Keratinocyte (primary cell): Measurements from ENCODE around the gene PLA2G6. TPM values are rescaled to one million over a fixed set of nuclear protein-coding genes. Genes with fewer than 3 reads are reported as not detected.
A peak's percentile ranks its signal among the peaks of the same experiment; 100 is the strongest.

Source experiments
- DNase-seq: peaks from one replicate; pipeline ENCODE4 v3.0.0-alpha.2; 2011; ENCODE audit warnings: low read depth, missing footprints, low spot score
- FAIRE-seq: peaks from 2 replicates; lab custom pipeline; 2011; peaks lifted over from hg19 to GRCh38; lab: Jason Lieb, UNC
- H2AFZ ChIP-seq: 2 replicates; pipeline ENCODE4 v1.6.0; 2012; ENCODE audit warnings: low read length, control low read depth, inconsistent platforms; ENCODE audit not compliant: control insufficient read depth
- H3K27ac ChIP-seq: 2 replicates; pipeline ENCODE4 v1.5.1; 2011; ENCODE audit warnings: low read length; ENCODE audit not compliant: control insufficient read depth, insufficient read depth
- H3K27me3 ChIP-seq: 3 replicates; pipeline ENCODE4 v1.6.0; 2011; ENCODE audit warnings: low read length; ENCODE audit not compliant: control insufficient read depth, insufficient read depth; ENCODE audit errors: extremely low read depth
- H3K36me3 ChIP-seq, 2 experiments: 2 replicates in 1 of 2; 3 replicates in 1 of 2; pipeline ENCODE4 v1.5.1; 2011; ENCODE audit warnings: low read length in 2 of 2, mild to moderate bottlenecking in 1 of 2; ENCODE audit not compliant: control insufficient read depth in 2 of 2, insufficient read depth in 2 of 2; ENCODE audit errors: extremely low read depth in 1 of 2
- H3K4me1 ChIP-seq: 3 replicates; pipeline ENCODE4 v1.5.1; 2011; ENCODE audit warnings: low read length; ENCODE audit not compliant: control insufficient read depth, insufficient read depth; ENCODE audit errors: extremely low read depth
- H3K4me2 ChIP-seq: 3 replicates; pipeline ENCODE4 v1.6.0; 2011; ENCODE audit warnings: low read depth, low read length; ENCODE audit not compliant: control insufficient read depth, insufficient read depth; ENCODE audit errors: extremely low read depth
- H3K4me3 ChIP-seq, 3 experiments: fragments of 200-600 bp in 1 of 3; sonication (generic) in 1 of 3; 2 replicates in 2 of 3; 3 replicates in 1 of 3; pipeline ENCODE4 v1.5.1; 2011 to 2016; ENCODE audit warnings: low read length in 3 of 3, mild to moderate bottlenecking in 3 of 3, control low read depth in 2 of 3, inconsistent platforms in 1 of 3, low read depth in 1 of 3, mixed read lengths in 1 of 3, mixed run types in 1 of 3, moderate library complexity in 1 of 3; ENCODE audit not compliant: control insufficient read depth in 2 of 3, insufficient read depth in 2 of 3; ENCODE audit errors: extremely low read depth in 1 of 3
- H3K79me2 ChIP-seq: 2 replicates; pipeline ENCODE4 v1.6.0; 2012; ENCODE audit warnings: low read length; ENCODE audit not compliant: control insufficient read depth, insufficient read depth
- H3K9ac ChIP-seq: 3 replicates; pipeline ENCODE4 v1.6.0; 2011; ENCODE audit warnings: low read length; ENCODE audit not compliant: control insufficient read depth, insufficient read depth; ENCODE audit errors: extremely low read depth
- H3K9me1 ChIP-seq: 3 replicates; pipeline ENCODE4 v1.6.0; 2011; ENCODE audit warnings: low read length; ENCODE audit not compliant: control insufficient read depth, insufficient read depth; ENCODE audit errors: extremely low read depth
- H3K9me3 ChIP-seq: 2 replicates; pipeline ENCODE4 v1.5.1; 2012; ENCODE audit warnings: low read depth, low read length; ENCODE audit not compliant: control insufficient read depth
- H4K20me1 ChIP-seq: 3 replicates; pipeline ENCODE4 v1.6.0; 2011; ENCODE audit warnings: low read length; ENCODE audit not compliant: control insufficient read depth, insufficient read depth; ENCODE audit errors: extremely low read depth
- EZH2 ChIP-seq: IDR thresholded peaks from one replicate; pipeline ENCODE4 v1.6.1; 2012; ENCODE audit warnings: inconsistent platforms, mild to moderate bottlenecking, low read length, moderate library complexity
- dilution Hi-C: fragments of 300-500 bp; cut with MboI; formaldehyde crosslinking; loops from one replicate; pipeline ENCODE4 v1.7.0; 2020; ENCODE audit warnings: low sequenced_read_pairs; ENCODE audit not compliant: extremely low pct_ligation_motif_present
- polyA plus RNA-seq, 5 experiments: library from polyadenylated mRNA; depleted of rRNA in 3 of 5; stranded (reverse) in 3 of 5; stranded (forward) in 1 of 5; unstranded in 1 of 5; fragments of >200 nt; gene quantifications; 1 replicate in 1 of 5; 2 replicates in 3 of 5; 3 replicates in 1 of 5; pipeline versions ENCODE4 v1.2.1 to v1.2.3, GENCODE V29; 2011 to 2012; ENCODE audit warnings: missing spikeins in 2 of 5, low read depth in 1 of 5, low replicate concordance in 1 of 5
- TF ChIP-seq, protein P1 (sequence below), 3 experiments: IDR thresholded peaks in 1 of 3; conservative IDR thresholded peaks in 1 of 3; optimal IDR thresholded peaks in 1 of 3; 2 replicates in 2 of 3; 3 replicates in 1 of 3; pipeline versions ENCODE3 to v1.5.1; 2011; ENCODE audit warnings: low read length in 3 of 3, mild to moderate bottlenecking in 3 of 3, moderate library complexity in 2 of 3, control low read depth in 1 of 3, inconsistent platforms in 1 of 3; ENCODE audit not compliant: insufficient read depth in 2 of 3; ENCODE audit errors: extremely low read depth in 1 of 3

Gene PLA2G6
- polyA plus RNA-seq, 1 donor (not counting 4 experiments of a cell fraction or from before 2014, with no cell fraction given): 5.2 TPM

- Histone ChIP-seq H3K27ac (peak overlapping the region; percentile 99), H3K9me1 (peaks cover 4% of the 10 kb centered on the region), H3K4me3 (no peak overlapping the region), H3K9ac (peak overlapping the region; percentile 87), H3K4me2 (peak overlapping the region; percentile 27), H3K27me3 (no peaks in the 10 kb centered on the region), H3K4me1 (peaks cover 52% of the 10 kb centered on the region), H4K20me1 (no peaks in the 10 kb centered on the region), H2AFZ (no peak overlapping the region), H3K36me3 (peaks cover 11 to 21% of the 10 kb centered on the region in 2 experiments), H3K79me2 (no peaks in the 10 kb centered on the region), H3K9me3 (no peaks in the 10 kb centered on the region)
- FAIRE-seq (no peak), DNase-seq (no peak)
- dilution Hi-C loops: no loop called here
- TF ChIP-seq EZH2: no peak
- TF ChIP-seq, protein P1, sequence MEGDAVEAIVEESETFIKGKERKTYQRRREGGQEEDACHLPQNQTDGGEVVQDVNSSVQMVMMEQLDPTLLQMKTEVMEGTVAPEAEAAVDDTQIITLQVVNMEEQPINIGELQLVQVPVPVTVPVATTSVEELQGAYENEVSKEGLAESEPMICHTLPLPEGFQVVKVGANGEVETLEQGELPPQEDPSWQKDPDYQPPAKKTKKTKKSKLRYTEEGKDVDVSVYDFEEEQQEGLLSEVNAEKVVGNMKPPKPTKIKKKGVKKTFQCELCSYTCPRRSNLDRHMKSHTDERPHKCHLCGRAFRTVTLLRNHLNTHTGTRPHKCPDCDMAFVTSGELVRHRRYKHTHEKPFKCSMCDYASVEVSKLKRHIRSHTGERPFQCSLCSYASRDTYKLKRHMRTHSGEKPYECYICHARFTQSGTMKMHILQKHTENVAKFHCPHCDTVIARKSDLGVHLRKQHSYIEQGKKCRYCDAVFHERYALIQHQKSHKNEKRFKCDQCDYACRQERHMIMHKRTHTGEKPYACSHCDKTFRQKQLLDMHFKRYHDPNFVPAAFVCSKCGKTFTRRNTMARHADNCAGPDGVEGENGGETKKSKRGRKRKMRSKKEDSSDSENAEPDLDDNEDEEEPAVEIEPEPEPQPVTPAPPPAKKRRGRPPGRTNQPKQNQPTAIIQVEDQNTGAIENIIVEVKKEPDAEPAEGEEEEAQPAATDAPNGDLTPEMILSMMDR (optimal IDR thresholded peaks at IDR 0.05 in 1 of 3, IDR thresholded peaks at IDR 0.05 in 1 of 3, conservative IDR thresholded peaks at IDR 0.05 in 1 of 3; ENCODE audit: extremely low read depth in 1 of 3, insufficient read depth in 2 of 3, low read length in 3 of 3): no peak
Measured at GRCh38 chr22:38219632-38220031, 38.0 kb upstream of the PLA2G6 start.

DNA sequence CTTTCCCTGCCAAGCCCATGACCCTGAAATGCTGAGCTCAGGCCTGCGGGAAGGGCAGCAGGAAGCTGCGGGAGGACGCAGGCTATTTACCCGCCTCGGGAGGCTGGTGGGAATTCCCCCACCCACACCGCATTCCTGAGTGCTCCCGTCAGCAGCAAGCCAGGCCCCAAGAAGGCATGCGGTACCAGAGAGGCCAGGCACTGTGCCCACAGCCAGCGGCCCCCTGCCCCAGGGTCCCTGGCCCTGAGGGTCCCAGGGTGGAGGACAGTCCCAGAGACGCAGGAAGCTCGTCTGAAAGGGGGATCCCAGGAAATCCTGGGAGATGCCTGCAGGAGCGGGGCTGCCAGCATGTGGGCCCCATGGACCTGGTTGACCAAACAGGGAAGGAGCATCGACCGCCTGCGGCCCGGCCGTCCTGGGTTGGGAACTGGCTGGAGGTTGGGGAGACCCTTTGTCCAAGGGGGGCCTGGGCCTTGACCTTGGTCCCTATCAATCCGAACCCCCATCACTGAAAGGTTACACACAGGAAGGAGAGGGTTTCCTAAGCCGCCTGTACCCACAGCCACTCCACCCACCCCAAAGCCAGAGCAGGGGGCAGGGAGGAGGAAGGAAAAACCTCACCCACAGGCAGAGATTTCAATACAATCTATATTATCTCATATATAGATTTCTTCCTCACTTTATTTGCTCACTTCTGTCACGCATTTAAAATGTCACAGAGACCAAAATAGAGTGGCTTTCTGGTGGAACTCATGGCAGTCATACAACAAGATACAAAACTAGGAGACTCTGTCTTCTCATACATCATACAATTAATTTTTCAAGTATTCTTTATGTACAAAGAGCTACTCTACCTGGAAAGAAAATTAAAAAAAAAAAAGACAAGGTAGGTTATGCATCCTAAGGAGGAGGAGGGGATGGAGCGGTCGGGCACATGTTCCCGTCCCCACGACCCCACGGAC is 37.3 kb upstream of the PLA2G6 start:
- peaks cover under 1% of the 10 kb centered on the region for H3K79me2 ChIP-seq
- dilution Hi-C loops: no loop called here
- H3K36me3 ChIP-seq: peaks cover 13 to 26% of the 10 kb centered on the region in 2 experiments
- peak overlapping the region; percentile 99 for H3K27ac ChIP-seq
- H3K4me3 ChIP-seq: peak overlapping the region in 1 of 3 experiments; percentile 18
- peaks cover 4% of the 10 kb centered on the region for H3K9me1 ChIP-seq
- TF ChIP-seq, protein P1 (optimal IDR thresholded peaks at IDR 0.05 in 1 of 3, IDR thresholded peaks at IDR 0.05 in 1 of 3, conservative IDR thresholded peaks at IDR 0.05 in 1 of 3; ENCODE audit: extremely low read depth in 1 of 3, insufficient read depth in 2 of 3, low read length in 3 of 3): no peak
- no peak for TF ChIP-seq EZH2
- DNase-seq: peak; percentile 83
- no peaks in the 10 kb centered on the region for H3K27me3 ChIP-seq
- no peaks in the 10 kb centered on the region for H4K20me1 ChIP-seq
- H3K9me3 ChIP-seq: no peaks in the 10 kb centered on the region
- peak overlapping the region; percentile 77 for H3K4me2 ChIP-seq
- peak overlapping the region; percentile 87 for H3K9ac ChIP-seq
- H2AFZ ChIP-seq: no peak overlapping the region
- H3K4me1 ChIP-seq: peaks cover 55% of the 10 kb centered on the region
- FAIRE-seq: peak; percentile 92
